ENCODE results near the gene DLG2.
A peak's percentile ranks its signal among the peaks of the same experiment; 100 is the strongest.

DLG2 gene

GRCh38 chr11:84497181-84497580 is 1130.0 kb downstream of the DLG2 start:
- DNase-seq (ENCODE audit: insufficient read length, low spot score) (no peak), FAIRE-seq (no peak)
- no peak for TF ChIP-seq CTCF (IDR thresholded peaks at IDR 0.05; ENCODE audit: insufficient read depth, missing control alignments)

- no peak for TF ChIP-seq CTCF (IDR thresholded peaks at IDR 0.05; ENCODE audit: insufficient read depth, missing control alignments)
- FAIRE-seq (no peak), DNase-seq (ENCODE audit: insufficient read length, low spot score) (no peak)
These were observed 1131.0 kb downstream of the DLG2 start for GRCh38 chr11:84496122-84496521.

- no peak for TF ChIP-seq CTCF (IDR thresholded peaks at IDR 0.05; ENCODE audit: insufficient read depth, missing control alignments)
- FAIRE-seq (peak; percentile 98), DNase-seq (ENCODE audit: insufficient read length, low spot score) (no peak)
These were observed 1147.0 kb downstream of the DLG2 start for GRCh38 chr11:84480131-84480530.

- no peak for TF ChIP-seq CTCF (IDR thresholded peaks at IDR 0.05; ENCODE audit: insufficient read depth, missing control alignments)
- FAIRE-seq, result no peak
- DNase-seq (ENCODE audit: insufficient read length, low spot score), result no peak
These were observed 1150.6 kb downstream of the DLG2 start for GRCh38 chr11:84476581-84476980.

GRCh38 chr11:84471501-84471900 is 1155.6 kb downstream of the DLG2 start:
- TF ChIP-seq CTCF (IDR thresholded peaks at IDR 0.05; ENCODE audit: insufficient read depth, missing control alignments), result no peak
- DNase-seq (ENCODE audit: insufficient read length, low spot score) (no peak), FAIRE-seq (no peak)

- DNase-seq (ENCODE audit: insufficient read length, low spot score) (no peak), FAIRE-seq (peak; percentile 38)
- TF ChIP-seq CTCF (IDR thresholded peaks at IDR 0.05; ENCODE audit: insufficient read depth, missing control alignments), result no peak
These were observed 1158.9 kb downstream of the DLG2 start for GRCh38 chr11:84468235-84468634.

GRCh38 chr11:84465040-84465439 is 1162.1 kb downstream of the DLG2 start:
- DNase-seq (ENCODE audit: insufficient read length, low spot score), result no peak
- FAIRE-seq, result no peak
- no peak for TF ChIP-seq CTCF (IDR thresholded peaks at IDR 0.05; ENCODE audit: insufficient read depth, missing control alignments)
